Stimulated activated CD4-positive, alpha-beta T cell treated with anti-CD3 and anti-CD28 coated beads, Interleukin-12 subunit alpha, Interleukin-12 subunit beta, amount 100 ng/mL, for 24 hours (primary cell): ENCODE data around the gene CKAP2.
A peak's percentile ranks its signal among the peaks of the same experiment; 100 is the strongest.
"Not testable (repeated sequence)": the region's sequence is repeated elsewhere in the genome, so short reads cannot be mapped to it uniquely, and the experiment has no call there.

Experiments
- DNase-seq, 2 experiments: peaks; one replicate each; pipeline ENCODE4 v3.0.0-alpha.2; 2020; ENCODE audit warnings: low read depth in 2 of 2

Gene CKAP2

GRCh38 chr13:52454820-52455676 is at the start of gene CKAP2:
Gene CKAP2 (plus strand): TSS chr13:52455478. CDS start chr13:52455557, 79 bp downstream.
- peak; percentile 84 to 91 for DNase-seq

GRCh38 chr13:52405767-52406494 is 49.3 kb upstream of the CKAP2 start, which contains the start of gene THSD1:
Gene THSD1 (minus strand): TSS chr13:52406172. CDS start chr13:52402600, 3,572 bp downstream.
- DNase-seq = peak in 1 of 2 experiments; percentile 14

- DNase-seq = no peak
Measured at GRCh38 chr13:52406629-52407028, 48.6 kb upstream of the CKAP2 start.

- DNase-seq = not testable (repeated sequence)
Measured at GRCh38 chr13:52407436-52407835, 47.8 kb upstream of the CKAP2 start.

GRCh38 chr13:52408071-52408658 is 47.1 kb upstream of the CKAP2 start:
- DNase-seq = not testable (repeated sequence)

- no peak for DNase-seq
Measured at GRCh38 chr13:52411629-52412028, 43.6 kb upstream of the CKAP2 start.

GRCh38 chr13:52412128-52412527 is 43.1 kb upstream of the CKAP2 start:
- DNase-seq = no peak

- no peak for DNase-seq
Measured at GRCh38 chr13:52414051-52414450, 41.2 kb upstream of the CKAP2 start.

GRCh38 chr13:52414963-52415362 is 40.3 kb upstream of the CKAP2 start:
- DNase-seq = no peak

GRCh38 chr13:52419080-52419479 is 36.2 kb upstream of the CKAP2 start:
- DNase-seq = no peak

- DNase-seq = no peak
Measured at GRCh38 chr13:52421216-52421615, 34.1 kb upstream of the CKAP2 start.

- no peak for DNase-seq
Measured at GRCh38 chr13:52428295-52428694, 27.0 kb upstream of the CKAP2 start.

GRCh38 chr13:52432456-52432855 is 22.8 kb upstream of the CKAP2 start:
- DNase-seq = no peak

- no peak for DNase-seq
Measured at GRCh38 chr13:52446265-52446664, 9.0 kb upstream of the CKAP2 start.

GRCh38 chr13:52447354-52447753 is 7.9 kb upstream of the CKAP2 start:
- no peak for DNase-seq

GRCh38 chr13:52447815-52448552 is 7.3 kb upstream of the CKAP2 start:
- no peak for DNase-seq

- DNase-seq = no peak
Measured at GRCh38 chr13:52449331-52450011, 5.8 kb upstream of the CKAP2 start.

- peak; percentile 88 to 91 for DNase-seq
Measured at GRCh38 chr13:52450012-52450792, 5.1 kb upstream of the CKAP2 start, which contains the start of gene VPS36. Gene VPS36 (minus strand): TSS chr13:52450634. CDS start chr13:52450594, 40 bp downstream.

GRCh38 chr13:52450793-52451116 is 4.5 kb upstream of the CKAP2 start:
- DNase-seq = no peak

GRCh38 chr13:52451135-52451804 is 4.0 kb upstream of the CKAP2 start:
- no peak for DNase-seq
